Heart left ventricle (tissue), 13 donors: ENCODE data around the gene ZNF587B.

Experiments
- POLR2A ChIP-seq, 2 donors: fragments of 450-650 bp; IDR thresholded peaks; one replicate each; pipeline ENCODE4 v1.6.1; 2017; ENCODE audit warnings: antibody characterized with exemption in 2 of 2, mild to moderate bottlenecking in 2 of 2, moderate library complexity in 2 of 2
- TF ChIP-seq, protein P1 (sequence below), 12 donors: fragments of 200-600 bp; sonication (generic) in 4 of 12; IDR thresholded peaks; one replicate each; pipeline versions ENCODE4 v1.5.0 to v1.8.0; 2018 to 2022; ENCODE audit warnings: antibody characterized with exemption in 12 of 12, mild to moderate bottlenecking in 5 of 12
- donor health status: ischemic (EF 13 %, LVEDD 7.1; RV severe dilation, severe dysfunction).
- donor health status: DM: no; HTN: yes; CAD: no.
- donor health status: DM: no; HTN: no; CAD: no.
- donor health status: ischemic (EF 25% LVEDD 6.9; RV normal size, moderate dysfunction).
- donor health status: ischemic (EF 25% LVEDD 5.7; RV mildly dilated, moderate dysfunction).
- donor health status: ischemic (EF 35%, LVEDD 5.7; RV mildly dilated, moderate dysfunction).
- donor health status: nonischemic (EF 11% LVEDD 7.7; RV severe dilation, severe dysfunction).
- donor health status: DM: yes; HTN: yes; CAD: no.
- donor health status: PGD.
- donor health status: ischemic (EF 29% LVEDD 5.4; RV normal size, mild dysfunction).
- donor health status: nonischemic (EF 23%, LVEDD 6.1; RV moderate dilation, normal function).

DNA sequence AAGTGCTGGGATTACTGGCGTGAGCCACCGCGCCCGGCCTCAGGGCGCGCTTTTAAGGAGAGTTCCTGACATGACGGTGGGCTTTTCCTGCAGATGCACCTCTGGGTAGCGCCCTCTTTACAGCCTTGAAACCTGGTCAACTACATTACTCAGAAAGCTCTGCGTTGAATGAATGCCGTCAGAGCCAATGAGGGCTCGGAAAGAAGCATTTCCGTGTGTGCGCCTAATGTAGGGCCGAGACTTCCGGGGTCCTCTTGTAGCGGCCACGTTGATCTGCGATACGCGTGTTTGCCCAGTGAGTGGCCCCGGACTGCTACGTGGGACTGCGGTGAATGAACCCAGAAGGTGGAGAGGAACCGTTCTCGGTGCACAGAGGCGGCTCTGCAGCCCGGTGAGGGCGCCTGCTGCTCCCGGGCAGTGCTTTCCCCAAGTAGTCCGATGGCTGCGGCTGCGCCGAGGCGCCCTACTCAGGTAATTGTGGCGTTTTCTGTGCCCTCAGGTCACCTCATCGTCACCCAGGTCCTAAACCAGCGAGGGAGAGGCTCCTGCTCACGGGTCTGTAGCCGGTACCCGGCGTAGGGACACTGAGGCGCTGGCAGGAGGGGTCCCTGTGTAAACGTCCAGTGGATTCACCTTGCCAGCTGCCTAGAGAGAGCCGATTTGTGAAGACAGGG, 10.5 kb upstream of the ZNF587B start:
- TF ChIP-seq, protein P1, sequence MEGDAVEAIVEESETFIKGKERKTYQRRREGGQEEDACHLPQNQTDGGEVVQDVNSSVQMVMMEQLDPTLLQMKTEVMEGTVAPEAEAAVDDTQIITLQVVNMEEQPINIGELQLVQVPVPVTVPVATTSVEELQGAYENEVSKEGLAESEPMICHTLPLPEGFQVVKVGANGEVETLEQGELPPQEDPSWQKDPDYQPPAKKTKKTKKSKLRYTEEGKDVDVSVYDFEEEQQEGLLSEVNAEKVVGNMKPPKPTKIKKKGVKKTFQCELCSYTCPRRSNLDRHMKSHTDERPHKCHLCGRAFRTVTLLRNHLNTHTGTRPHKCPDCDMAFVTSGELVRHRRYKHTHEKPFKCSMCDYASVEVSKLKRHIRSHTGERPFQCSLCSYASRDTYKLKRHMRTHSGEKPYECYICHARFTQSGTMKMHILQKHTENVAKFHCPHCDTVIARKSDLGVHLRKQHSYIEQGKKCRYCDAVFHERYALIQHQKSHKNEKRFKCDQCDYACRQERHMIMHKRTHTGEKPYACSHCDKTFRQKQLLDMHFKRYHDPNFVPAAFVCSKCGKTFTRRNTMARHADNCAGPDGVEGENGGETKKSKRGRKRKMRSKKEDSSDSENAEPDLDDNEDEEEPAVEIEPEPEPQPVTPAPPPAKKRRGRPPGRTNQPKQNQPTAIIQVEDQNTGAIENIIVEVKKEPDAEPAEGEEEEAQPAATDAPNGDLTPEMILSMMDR (IDR thresholded peaks at IDR 0.05), result peak in 4 of 12 donors; percentile 5 to 30 (median 22)
- peak in 1 of 2 donors; percentile 41 for TF ChIP-seq POLR2A (IDR thresholded peaks at IDR 0.05)
